Gastroesophageal sphincter (tissue), 3 donors: ENCODE measurements around the gene KCTD16.

ENCODE experiments used
- CTCF ChIP-seq, 4 experiments: fragments of 200-600 bp in 2 of 4; fragments of 450-650 bp in 2 of 4; sonication (generic) in 1 of 4; IDR thresholded peaks; one replicate each; pipeline ENCODE4 v1.5.1; 2017 to 2019; ENCODE audit warnings: antibody characterized with exemption in 4 of 4, mild to moderate bottlenecking in 2 of 4, moderate library complexity in 2 of 4
- EP300 ChIP-seq: sonication (generic); formaldehyde crosslinking; IDR thresholded peaks from one replicate; pipeline ENCODE4 v1.6.1; 2017; ENCODE audit warnings: antibody characterized with exemption, mild to moderate bottlenecking
- POLR2A ChIP-seq, 2 donors: fragments of 450-650 bp; IDR thresholded peaks; one replicate each; pipeline ENCODE4 v1.6.1; 2017; ENCODE audit warnings: antibody characterized with exemption in 2 of 2, mild to moderate bottlenecking in 2 of 2, moderate library complexity in 1 of 2
- POLR2AphosphoS5 ChIP-seq: sonication (generic); formaldehyde crosslinking; IDR thresholded peaks from one replicate; pipeline ENCODE4 v1.6.1; 2017; ENCODE audit warnings: antibody characterized with exemption

DNA sequence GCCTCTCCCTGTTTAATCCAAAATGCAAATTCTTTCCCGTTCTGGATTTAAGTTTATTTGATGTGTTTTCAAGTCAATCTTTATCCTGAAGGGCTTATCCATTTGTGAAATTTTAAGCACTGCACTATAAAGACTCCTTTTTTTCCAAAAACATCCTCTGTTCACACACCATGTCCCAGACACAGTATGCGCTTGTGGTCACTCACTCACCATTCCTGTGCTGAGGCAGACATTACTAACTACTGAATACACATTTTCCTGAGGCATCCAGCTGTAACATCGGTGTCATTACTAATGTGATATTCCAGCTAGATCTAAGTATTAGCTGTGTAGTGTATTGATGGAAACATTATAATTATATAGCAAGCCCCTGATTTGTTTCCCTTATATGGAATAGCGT is 298.4 kb downstream of the KCTD16 start:
- TF ChIP-seq CTCF (IDR thresholded peaks at IDR 0.05) (no peak), POLR2AphosphoS5 (no peak), EP300 (no peak), POLR2A (IDR thresholded peaks at IDR 0.05) (no peak)
